ENCODE results near the gene SYNGR2.
A peak's percentile ranks its signal among the peaks of the same experiment; 100 is the strongest.

Gene SYNGR2

GRCh38 chr17:78142119-78142861 lies 26.1 kb upstream of the SYNGR2 start:
- DNase-seq = no peak

DNA sequence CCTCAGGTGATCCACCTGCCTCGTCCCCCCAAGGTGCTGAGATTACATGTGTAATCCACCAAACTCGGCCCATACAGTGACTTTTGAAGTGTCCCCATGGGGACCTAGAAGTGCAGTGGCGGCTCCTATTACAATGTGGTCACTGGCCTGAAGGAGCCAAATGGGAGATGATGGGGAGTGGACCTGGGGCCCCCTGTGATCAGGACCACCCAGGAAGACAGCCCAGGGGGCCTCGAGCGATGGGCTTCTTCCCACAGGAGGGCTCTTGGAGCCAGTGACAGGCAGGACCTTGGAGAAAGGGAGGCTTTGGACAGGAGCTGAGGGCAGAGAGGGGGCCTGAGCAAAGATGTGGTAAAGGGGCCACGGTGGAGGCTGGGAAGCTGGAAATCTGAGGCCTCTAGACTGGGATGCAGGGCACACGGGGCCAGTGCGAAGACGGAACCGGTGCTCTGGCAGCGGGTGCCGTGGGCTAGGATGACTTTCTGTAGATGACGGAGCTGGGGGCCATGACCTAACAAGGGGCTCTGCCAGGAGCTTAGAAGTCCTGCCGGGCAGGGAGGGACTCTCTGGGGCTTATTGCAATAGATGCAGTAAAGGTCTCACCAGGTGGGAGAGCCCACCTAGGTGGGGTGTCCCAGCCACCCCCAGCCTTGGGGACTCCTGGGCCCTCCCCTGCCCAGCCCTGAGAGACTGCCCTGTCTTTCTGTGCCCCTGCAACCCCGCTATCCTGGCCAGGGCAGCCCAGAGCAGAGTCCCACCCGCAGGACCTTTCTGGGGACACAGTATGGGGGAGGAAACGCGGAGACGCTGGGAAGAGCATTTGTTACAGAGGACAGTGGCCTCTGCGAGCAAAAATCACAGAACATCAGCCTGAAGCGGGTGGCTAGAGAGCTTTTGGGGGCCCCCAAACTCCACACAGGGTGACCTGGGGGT lies 24.9 kb upstream of the SYNGR2 start:
- DNase-seq = no peak

DNA sequence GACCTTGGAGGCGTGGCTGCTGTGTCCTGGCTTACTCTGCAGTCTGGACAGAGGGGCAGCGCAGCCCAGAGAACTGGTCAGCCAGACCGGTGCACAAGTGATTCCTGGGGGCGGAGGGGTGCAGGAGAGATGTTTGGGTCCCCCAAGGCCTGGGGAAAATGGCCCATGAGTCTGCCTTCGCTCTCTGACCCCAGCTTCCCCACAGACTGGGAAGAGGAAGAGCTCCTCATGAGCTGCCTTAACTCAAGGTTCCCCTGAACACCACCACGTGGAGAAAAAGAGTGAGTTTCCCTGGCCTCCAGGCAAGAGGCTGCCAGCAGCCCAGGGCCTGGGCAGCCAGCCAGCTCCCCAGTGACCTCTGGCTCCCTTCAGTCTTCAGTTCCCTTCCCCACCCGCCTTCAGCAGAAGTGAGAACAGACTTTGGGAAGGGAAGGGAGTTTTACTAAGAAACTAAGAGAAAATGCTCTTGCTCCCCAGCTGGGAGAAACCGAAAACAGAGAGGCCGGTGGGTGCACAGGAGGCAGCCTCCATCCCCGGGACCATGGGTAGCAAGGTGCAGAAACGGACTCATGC lies 24.1 kb upstream of the SYNGR2 start:
- DNase-seq = peak in 52 of 58 donors; percentile 20 to 83 (median 58)

DNA sequence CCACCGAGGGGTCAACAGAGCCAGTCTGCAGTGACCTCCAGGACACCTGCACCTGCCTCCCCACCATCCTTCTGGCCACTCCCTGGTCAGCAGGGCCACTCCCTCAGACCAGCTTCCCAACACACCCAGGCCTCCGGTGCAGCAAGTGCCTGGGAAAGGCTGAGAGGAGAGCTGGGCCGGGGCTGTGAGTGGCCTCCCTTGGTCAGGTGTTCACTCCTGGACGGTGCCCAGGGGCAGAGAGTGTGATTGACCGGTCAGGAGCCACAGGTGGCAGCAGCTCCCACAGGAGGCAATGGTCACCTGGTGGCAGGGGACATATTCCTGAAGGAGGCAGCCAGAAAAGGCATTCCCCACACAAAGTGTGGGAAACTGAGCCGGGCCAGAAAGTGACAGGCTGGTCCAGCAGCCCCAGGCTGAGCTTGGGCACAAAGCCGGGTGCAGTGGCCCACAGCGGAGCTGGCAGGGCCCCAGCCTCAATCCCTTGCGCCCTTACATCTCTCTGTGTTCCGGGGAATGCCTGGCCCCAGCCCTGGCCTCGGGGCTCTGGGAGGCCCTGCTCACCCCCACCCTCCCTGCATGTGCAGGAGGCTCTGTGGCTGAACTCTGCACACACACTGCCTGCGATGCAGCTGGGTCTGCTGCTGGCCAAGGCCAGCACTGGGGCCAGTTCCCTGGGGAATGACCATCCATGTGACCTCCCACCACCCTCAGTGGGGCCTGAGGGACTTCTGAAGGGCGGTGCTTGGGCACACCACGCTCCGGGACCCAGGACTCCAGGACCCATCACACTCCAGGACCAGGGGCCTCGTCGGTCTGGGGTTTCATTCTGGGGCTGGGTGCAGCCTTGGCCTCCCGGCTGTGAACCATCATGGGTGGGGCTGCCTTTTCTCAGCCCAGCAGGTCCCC lies 23.4 kb upstream of the SYNGR2 start:
- peak in 46 of 58 donors; percentile 11 to 82 (median 54) for DNase-seq

DNA sequence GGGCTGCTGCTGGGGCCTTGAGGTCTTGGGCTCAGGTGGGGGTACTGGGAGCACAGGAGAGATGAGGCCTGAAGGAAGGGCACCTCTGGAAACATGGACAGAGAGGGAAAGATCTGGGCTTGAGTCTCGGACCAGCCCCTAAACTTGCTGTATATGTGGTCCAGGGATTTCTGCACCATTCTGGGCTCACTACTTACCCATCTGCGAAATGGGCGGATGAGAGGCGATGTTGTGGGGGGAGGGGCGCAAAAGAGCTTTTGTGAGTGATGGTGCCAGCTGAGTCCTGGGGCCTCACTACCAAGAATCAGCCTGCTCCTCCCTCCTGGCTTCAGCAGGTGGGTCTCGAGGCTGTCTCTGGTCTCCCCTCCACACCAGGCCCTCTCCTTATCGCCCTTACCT lies 21.9 kb upstream of the SYNGR2 start:
- DNase-seq = no peak

- no peak for DNase-seq
Observed at GRCh38 chr17:78146881-78147280, 21.5 kb upstream of the SYNGR2 start.

- DNase-seq = no peak
Observed at GRCh38 chr17:78147315-78147998, 20.9 kb upstream of the SYNGR2 start.

DNA sequence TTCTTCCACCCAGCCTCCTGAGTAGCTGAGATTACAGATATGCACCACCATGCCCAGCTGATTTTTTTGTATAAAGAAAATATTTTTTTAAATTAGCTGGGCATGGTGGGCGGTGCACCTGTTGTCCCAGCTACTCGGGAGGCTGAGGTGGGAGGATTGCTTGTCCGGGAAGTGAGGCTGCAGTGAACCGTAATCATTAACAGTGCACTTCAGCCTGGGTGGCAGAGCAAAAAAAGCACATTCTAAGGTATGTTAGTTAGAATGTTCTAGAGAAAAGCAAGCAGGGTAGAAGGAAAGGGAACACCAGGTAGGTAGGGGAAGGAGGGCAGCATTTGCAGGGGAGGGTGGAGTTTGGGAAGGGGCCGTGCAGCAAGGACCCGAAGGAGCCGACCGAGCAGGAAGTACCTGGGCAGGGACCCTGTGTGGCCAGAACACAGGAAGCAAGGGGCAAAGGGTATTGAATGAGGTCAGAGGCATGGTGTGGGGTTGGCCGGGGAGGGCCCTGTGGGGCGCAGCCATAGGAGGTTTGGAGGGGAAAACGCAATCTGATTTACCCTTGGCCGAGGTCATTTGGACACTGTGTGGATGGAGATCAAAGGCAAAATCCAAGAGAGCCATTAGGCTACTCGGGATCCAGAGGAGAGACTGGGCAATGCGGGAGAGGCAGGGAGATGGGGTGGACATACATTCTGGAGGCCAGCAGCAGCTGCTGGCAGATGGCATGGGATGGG lies 19.9 kb upstream of the SYNGR2 start:
- no peak for DNase-seq

- DNase-seq = no peak
Observed at GRCh38 chr17:78151514-78152008, 16.8 kb upstream of the SYNGR2 start.

DNA sequence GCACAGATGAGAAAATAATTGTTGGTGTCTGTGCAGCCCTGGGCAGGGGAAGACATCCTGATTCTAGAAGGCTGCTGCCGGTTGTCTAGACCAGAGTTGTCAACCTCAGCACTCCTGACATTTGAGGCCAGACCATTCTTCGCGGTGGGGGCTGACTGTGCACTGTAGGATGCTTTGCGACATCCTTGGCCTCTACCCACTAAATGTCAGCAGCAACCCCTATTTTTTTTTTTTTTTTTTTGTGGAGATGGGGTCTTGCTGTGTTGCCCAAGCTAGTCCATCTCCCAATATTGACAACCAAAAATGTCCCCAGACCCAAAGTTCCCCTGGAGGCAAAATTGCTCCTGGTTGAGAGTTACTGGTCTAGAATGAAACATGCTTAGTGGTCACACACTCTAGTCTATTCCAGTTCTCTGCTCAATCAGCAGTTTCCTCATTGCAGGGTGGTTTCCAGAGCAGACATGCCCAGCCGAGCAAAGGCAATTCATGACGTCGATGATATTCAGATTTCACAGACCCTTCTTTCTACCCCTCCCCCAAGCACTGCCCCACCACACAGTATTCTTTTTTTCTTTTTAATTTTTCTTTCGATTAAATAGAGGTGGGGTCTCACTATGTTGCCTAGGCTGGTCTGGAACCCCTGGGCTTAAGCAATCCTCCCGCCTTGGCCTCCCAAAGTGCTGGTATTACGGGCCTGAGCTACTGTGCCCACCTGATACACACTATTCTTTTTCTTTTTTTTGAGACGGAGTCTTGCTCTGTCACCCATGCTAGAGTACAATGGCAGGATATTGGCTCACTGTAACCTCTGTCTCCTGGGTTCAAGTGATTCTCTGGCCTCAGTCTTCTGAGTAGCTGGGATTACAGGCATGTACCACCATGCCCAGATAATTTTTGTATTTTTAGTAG lies 13.2 kb upstream of the SYNGR2 start:
- DNase-seq = no peak

- DNase-seq = no peak
Observed at GRCh38 chr17:78159575-78160158, 8.7 kb upstream of the SYNGR2 start.

DNA sequence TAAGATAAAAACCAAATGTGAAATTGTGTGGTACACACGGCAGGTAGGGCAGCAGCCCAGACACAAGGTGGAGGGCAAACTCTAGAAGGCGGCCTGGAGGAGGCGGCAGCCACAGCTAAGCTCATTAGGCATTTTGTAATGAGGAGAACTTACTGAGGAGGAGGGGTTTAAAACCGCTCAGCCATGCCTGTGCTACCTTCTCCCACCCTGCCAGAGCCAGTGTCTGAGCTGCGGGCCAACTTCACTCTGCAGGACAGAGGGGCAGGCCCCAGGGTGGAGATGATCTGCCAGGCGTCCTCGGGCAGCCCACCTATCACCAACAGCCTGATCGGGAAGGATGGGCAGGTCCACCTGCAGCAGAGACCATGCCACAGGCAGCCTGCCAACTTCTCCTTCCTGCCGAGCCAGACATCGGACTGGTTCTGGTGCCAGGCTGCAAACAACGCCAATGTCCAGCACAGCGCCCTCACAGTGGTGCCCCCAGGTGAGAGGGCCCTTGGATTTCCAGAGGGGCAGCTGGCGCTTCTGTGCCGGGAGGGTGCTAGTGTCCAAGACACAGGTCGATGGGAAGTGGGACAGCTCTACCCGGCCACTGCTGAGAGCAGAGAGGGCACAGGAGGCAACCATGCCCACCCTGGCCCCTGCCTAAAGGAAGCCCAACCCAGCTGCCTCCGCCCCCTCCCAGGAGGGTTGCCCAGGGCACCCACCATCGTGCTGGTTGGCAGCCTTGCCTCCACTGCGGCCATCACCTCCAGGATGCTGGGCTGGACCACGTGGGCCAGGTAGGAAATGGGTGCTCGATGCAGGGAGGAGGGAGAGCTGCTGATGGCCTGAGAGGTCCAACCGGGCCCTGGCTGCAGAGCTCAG lies 4.3 kb upstream of the SYNGR2 start:
- no peak for DNase-seq

DNA sequence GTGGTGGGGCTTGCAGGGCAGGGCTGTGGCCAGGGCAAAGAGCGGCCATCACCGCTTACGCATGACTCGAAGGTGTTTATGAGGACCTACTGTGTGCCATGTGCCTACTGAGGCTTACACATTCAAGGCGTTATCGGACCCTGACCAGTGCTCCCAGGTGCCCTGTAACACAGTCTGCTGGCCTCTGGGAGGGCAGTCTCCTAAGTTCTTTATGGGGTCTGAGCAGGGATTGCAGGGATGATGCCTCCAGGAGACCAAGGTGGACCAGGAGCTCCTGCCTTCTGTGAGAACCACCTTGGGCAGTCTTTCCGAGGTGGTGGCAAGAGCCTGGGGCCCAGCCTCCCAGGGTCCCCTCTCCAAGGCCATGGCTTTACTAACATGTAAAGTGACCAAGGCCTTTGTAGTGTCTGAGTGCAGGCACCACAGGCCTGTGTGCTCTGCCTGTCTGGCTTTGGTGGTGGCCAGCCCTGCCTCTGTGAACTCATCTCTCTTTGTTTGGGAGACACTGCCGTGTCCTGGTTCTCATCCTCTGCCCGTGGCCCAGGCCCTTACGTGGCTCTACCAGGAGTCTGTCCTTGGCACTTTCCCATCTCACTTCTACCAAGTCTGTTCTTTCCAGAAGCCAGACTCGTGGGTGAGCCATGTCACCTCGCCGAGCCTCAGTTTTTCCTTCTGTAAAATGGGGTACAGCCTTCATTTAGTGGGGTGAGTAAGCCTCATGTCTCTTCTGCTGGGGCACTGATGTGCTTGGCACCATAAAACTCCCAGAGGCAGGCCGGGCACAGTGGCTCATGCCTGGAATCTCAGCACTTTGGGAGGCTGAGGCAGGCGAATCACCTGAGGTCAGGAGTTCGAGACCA lies 3.4 kb upstream of the SYNGR2 start:
- DNase-seq = no peak

DNA sequence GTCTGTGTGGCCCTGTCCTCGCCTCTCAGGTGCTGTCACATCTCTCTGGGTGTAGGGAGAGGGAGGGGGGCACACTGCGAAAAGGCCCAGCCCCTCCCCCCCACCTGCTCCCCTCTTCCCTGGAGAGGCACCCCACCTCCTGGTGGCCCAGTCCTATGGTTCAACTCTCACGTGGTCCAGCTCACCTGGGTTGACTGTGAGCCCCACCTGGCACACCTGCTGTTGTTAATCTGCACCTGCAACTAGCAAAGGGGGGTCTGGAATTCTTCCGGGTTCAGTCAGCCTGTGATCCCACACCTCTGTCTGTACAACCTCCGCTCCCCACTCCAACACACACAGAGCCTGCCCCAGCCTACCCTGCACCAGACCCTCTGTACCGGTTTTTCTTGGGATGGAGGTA lies 2.0 kb upstream of the SYNGR2 start:
- no peak for DNase-seq

- peak in 49 of 58 donors; percentile 4 to 75 (median 42) for DNase-seq
Observed at GRCh38 chr17:78168903-78169793, 767 bp downstream of the SYNGR2 start.
